SU-DHL-6 (cell line): ENCODE results near the gene ROR1.

Source experiments
- H2AFZ ChIP-seq: fragments of 200-600 bp; sonication (generic); 2 replicates; pipeline ENCODE4 v1.6.1; 2014; ENCODE audit warnings: low read depth, mild to moderate bottlenecking, moderate library complexity, mixed read lengths, antibody characterized with exemption, low read length; ENCODE audit not compliant: severe bottlenecking
- H3F3A ChIP-seq: fragments of 200-600 bp; shearing (Covaris generic); 2 replicates; pipeline ENCODE4 v1.6.0; 2016; ENCODE audit warnings: antibody characterized with exemption, mild to moderate bottlenecking; ENCODE audit not compliant: insufficient read depth
- H3K27ac ChIP-seq: fragments of 200-600 bp; sonication (generic); 2 replicates; pipeline ENCODE4 v1.5.1; 2016; ENCODE audit warnings: low read depth, mild to moderate bottlenecking, low read length, moderate library complexity, mixed read lengths
- H3K27me3 ChIP-seq: fragments of 200-600 bp; sonication (generic), shearing (Covaris generic); 2 replicates; pipeline ENCODE4 v1.6.0; 2014; ENCODE audit warnings: mild to moderate bottlenecking, low read length
- H3K36me3 ChIP-seq: fragments of 200-600 bp; sonication (generic); 2 replicates; pipeline ENCODE4 v1.6.1; 2014; ENCODE audit warnings: mild to moderate bottlenecking, low read length, mixed read lengths
- H3K4me2 ChIP-seq: fragments of 300-600, 200-600 bp; shearing (Covaris generic), sonication (generic); 2 replicates; pipeline ENCODE4 v1.6.0; 2014; ENCODE audit warnings: low read length, low read depth, mild to moderate bottlenecking; ENCODE audit not compliant: poor library complexity, severe bottlenecking
- H3K4me3 ChIP-seq: fragments of 200-600 bp; sonication (generic); 2 replicates; pipeline ENCODE4 v1.5.1; 2014; ENCODE audit warnings: antibody characterized with exemption, low read length, mild to moderate bottlenecking, mixed read lengths; ENCODE audit not compliant: insufficient read depth, poor library complexity, severe bottlenecking
- H3K79me2 ChIP-seq: fragments of 200-600 bp; sonication (generic); 2 replicates; pipeline ENCODE4 v1.6.1; 2014; ENCODE audit warnings: mild to moderate bottlenecking, low read length, moderate library complexity; ENCODE audit not compliant: insufficient read depth
- H3K9ac ChIP-seq: fragments of 200-600 bp; sonication (generic); 2 replicates; pipeline ENCODE4 v1.7.0; 2014; ENCODE audit warnings: mild to moderate bottlenecking, low read length
- H3K9me2 ChIP-seq: fragments of 200-600 bp; sonication (generic); replicated peaks from 2 replicates; pipeline ENCODE4 v1.6.1; 2014; ENCODE audit warnings: low read length; ENCODE audit not compliant: insufficient read depth
- H3K9me3 ChIP-seq: fragments of 200-600 bp; sonication (generic); 2 replicates; pipeline ENCODE4 v1.6.1; 2014; ENCODE audit warnings: low read length, mixed read lengths; ENCODE audit not compliant: insufficient read depth
- H4K20me1 ChIP-seq: fragments of 200-600 bp; sonication (generic); 2 replicates; pipeline ENCODE4 v1.6.1; 2014; ENCODE audit warnings: low read depth, mild to moderate bottlenecking, antibody characterized with exemption, low read length, moderate library complexity, mixed read lengths
- EZH2phosphoT487 ChIP-seq: fragments of 200-600 bp; sonication (generic), shearing (Covaris generic); conservative IDR thresholded peaks from 2 replicates; pipeline ENCODE4 v1.6.1; 2018; ENCODE audit warnings: mild to moderate bottlenecking, antibody characterized with exemption, low read length, moderate library complexity, mixed read lengths
- TF ChIP-seq, protein P1 (sequence below): fragments of 200-600 bp; sonication (generic); IDR thresholded peaks from one replicate; pipeline ENCODE4 v1.5.1; 2017; ENCODE audit warnings: antibody characterized with exemption, mild to moderate bottlenecking, low read length, moderate library complexity; ENCODE audit not compliant: insufficient read depth, poor library complexity, severe bottlenecking

ROR1 gene

DNA sequence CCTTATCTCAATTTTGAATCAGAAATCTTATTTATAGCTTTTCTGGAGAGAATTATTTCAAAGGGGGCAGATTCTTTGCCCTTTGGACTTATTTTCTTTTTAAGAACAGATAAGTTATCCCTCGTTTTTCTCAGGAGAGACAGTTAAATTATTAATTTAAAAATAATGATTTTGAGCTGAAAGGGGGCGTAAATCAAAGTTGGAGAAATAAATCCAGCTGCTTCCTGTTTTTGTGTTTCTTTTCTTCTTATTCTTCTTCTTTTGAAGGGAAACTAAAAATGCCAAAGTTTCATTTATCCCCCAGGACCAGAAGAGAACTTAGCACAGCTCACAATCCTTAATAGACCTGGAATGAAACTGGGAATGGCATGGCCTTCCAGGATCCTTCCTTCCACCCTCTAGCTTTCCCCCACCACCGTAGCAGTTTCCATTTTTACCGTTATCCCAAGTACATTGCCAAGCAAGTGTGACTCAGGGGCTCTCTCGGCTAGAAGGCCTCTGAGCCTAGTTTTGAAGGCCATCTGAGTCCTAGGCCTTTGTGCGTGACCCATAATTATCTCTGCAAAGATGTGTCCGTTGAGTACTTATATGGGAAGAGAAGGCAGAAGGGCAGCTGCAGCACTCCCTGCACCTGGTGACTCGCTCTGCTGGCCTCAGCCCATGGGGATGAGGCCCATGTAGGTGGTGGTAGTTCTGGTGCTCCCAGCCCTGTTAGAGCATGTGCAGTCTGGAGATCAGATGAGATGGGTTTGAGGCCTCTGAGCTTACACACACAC is 181.7 kb downstream of the ROR1 start:
- Histone ChIP-seq H3K4me2 (no peak overlapping the region), H3K9me2 (no peaks in the 10 kb centered on the region), H3K9ac (no peak overlapping the region), H2AFZ (no peak overlapping the region), H3K79me2 (no peaks in the 10 kb centered on the region), H3K27ac (no peak overlapping the region), H3F3A (no peaks in the 10 kb centered on the region), H3K4me3 (no peak overlapping the region), H3K36me3 (no peaks in the 10 kb centered on the region), H4K20me1 (no peaks in the 10 kb centered on the region), H3K27me3 (no peaks in the 10 kb centered on the region), H3K9me3 (no peaks in the 10 kb centered on the region)
- no peak for TF ChIP-seq EZH2phosphoT487
- TF ChIP-seq, protein P1, sequence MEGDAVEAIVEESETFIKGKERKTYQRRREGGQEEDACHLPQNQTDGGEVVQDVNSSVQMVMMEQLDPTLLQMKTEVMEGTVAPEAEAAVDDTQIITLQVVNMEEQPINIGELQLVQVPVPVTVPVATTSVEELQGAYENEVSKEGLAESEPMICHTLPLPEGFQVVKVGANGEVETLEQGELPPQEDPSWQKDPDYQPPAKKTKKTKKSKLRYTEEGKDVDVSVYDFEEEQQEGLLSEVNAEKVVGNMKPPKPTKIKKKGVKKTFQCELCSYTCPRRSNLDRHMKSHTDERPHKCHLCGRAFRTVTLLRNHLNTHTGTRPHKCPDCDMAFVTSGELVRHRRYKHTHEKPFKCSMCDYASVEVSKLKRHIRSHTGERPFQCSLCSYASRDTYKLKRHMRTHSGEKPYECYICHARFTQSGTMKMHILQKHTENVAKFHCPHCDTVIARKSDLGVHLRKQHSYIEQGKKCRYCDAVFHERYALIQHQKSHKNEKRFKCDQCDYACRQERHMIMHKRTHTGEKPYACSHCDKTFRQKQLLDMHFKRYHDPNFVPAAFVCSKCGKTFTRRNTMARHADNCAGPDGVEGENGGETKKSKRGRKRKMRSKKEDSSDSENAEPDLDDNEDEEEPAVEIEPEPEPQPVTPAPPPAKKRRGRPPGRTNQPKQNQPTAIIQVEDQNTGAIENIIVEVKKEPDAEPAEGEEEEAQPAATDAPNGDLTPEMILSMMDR = no peak

DNA sequence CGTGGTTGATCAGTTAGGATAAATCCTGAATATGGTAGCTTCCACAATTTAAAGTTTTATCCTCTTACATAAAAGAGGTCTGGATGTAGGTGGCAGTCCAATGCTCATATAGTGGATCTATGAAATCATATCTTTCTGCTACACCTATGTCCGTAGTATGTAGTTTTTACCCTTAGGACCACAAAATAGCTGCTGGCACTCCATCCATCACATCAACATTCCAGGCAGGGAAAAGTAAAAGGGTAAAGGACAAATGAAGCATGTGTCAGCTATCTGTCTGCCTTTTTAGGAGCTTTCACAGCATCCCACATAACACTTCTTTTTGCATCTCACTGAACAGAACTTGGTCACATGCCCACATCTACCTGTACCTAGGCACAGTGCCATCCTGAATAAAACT is 184.7 kb downstream of the ROR1 start:
- H3K4me2 ChIP-seq = no peak overlapping the region
- H3K9ac ChIP-seq = no peak overlapping the region
- H4K20me1 ChIP-seq = no peaks in the 10 kb centered on the region
- H3K4me3 ChIP-seq = no peak overlapping the region
- H2AFZ ChIP-seq = no peak overlapping the region
- H3K27me3 ChIP-seq = no peaks in the 10 kb centered on the region
- H3K36me3 ChIP-seq = no peaks in the 10 kb centered on the region
- TF ChIP-seq EZH2phosphoT487 = no peak
- TF ChIP-seq, protein P1 = no peak
- no peaks in the 10 kb centered on the region for H3F3A ChIP-seq
- no peaks in the 10 kb centered on the region for H3K9me2 ChIP-seq
- no peaks in the 10 kb centered on the region for H3K79me2 ChIP-seq
- H3K27ac ChIP-seq = no peak overlapping the region
- no peaks in the 10 kb centered on the region for H3K9me3 ChIP-seq

DNA sequence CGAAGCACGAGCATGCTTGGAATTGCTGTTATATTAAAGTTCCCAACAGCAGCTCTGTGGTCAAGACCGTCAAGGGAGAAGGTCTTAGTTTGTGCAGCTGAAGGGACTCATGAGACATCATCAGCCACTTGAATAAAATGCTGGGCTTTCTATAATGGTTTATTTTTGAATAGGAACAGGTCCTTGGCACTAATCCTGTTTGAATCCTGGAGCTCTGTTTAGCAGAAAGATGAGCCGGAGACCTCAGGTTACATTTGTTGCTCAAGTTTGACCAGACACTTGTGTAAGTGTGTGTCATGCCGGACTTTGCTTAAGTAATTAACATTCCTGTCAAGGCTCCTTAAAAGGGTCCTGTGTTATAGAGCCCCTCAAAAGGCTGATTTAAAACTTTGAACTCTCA is 186.5 kb downstream of the ROR1 start:
- Histone ChIP-seq H3K9ac (no peak overlapping the region), H4K20me1 (no peaks in the 10 kb centered on the region), H3K4me3 (no peak overlapping the region), H3K4me2 (no peak overlapping the region), H3K9me3 (no peaks in the 10 kb centered on the region), H3K79me2 (no peaks in the 10 kb centered on the region), H3K27me3 (no peaks in the 10 kb centered on the region), H3K27ac (no peak overlapping the region), H3K36me3 (no peaks in the 10 kb centered on the region), H3K9me2 (no peaks in the 10 kb centered on the region), H3F3A (no peaks in the 10 kb centered on the region), H2AFZ (no peak overlapping the region)
- no peak for TF ChIP-seq EZH2phosphoT487
- TF ChIP-seq, protein P1 = no peak
